Measurements from ENCODE around the gene IL9R. TPM values are rescaled to one million over a fixed set of nuclear protein-coding genes. Genes with fewer than 3 reads are reported as not detected.

IL9R gene
- total and polyA plus RNA-seq, 9 of the 15 experiments (the other 6 are each of a cell fraction or from before 2014, with no cell fraction given) = 0.58 to 2.7 (median 1.6) TPM

DNA sequence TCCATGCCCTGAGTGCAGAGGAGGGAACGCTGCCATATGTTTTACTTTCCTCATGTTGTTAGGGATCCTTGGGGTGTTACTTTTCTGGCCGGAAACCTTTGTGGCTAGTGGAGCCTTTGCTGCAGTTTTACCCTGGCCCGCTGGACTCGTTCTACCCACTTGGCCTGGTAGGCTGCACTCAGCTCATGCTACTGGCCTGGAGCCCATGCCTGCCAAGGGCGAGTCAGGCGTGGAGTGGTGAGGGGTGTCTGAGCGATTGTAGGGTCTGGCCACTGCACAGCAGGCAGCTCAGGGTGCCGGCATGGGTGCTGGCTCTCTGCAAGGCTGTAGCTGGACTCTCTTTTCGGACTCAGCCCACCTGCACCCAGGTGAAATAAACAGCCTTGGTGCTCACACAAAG is 41.4 kb upstream of the IL9R start (continued):
- TF ChIP-seq, protein P1, sequence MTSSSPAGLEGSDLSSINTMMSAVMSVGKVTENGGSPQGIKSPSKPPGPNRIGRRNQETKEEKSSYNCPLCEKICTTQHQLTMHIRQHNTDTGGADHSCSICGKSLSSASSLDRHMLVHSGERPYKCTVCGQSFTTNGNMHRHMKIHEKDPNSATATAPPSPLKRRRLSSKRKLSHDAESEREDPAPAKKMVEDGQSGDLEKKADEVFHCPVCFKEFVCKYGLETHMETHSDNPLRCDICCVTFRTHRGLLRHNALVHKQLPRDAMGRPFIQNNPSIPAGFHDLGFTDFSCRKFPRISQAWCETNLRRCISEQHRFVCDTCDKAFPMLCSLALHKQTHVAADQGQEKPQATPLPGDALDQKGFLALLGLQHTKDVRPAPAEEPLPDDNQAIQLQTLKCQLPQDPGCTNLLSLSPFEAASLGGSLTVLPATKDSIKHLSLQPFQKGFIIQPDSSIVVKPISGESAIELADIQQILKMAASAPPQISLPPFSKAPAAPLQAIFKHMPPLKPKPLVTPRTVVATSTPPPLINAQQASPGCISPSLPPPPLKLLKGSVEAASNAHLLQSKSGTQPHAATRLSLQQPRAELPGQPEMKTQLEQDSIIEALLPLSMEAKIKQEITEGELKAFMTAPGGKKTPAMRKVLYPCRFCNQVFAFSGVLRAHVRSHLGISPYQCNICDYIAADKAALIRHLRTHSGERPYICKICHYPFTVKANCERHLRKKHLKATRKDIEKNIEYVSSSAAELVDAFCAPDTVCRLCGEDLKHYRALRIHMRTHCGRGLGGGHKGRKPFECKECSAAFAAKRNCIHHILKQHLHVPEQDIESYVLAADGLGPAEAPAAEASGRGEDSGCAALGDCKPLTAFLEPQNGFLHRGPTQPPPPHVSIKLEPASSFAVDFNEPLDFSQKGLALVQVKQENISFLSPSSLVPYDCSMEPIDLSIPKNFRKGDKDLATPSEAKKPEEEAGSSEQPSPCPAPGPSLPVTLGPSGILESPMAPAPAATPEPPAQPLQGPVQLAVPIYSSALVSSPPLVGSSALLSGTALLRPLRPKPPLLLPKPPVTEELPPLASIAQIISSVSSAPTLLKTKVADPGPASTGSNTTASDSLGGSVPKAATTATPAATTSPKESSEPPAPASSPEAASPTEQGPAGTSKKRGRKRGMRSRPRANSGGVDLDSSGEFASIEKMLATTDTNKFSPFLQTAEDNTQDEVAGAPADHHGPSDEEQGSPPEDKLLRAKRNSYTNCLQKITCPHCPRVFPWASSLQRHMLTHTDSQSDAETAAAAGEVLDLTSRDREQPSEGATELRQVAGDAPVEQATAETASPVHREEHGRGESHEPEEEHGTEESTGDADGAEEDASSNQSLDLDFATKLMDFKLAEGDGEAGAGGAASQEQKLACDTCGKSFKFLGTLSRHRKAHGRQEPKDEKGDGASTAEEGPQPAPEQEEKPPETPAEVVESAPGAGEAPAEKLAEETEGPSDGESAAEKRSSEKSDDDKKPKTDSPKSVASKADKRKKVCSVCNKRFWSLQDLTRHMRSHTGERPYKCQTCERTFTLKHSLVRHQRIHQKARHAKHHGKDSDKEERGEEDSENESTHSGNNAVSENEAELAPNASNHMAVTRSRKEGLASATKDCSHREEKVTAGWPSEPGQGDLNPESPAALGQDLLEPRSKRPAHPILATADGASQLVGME (CRISPR knock-in tag; IDR thresholded peaks at IDR 0.05) = no peak
- no peak for TF ChIP-seq CHCHD3 (CRISPR knock-in tag; IDR thresholded peaks at IDR 0.05)
- TF ChIP-seq FOXM1 (IDR thresholded peaks at IDR 0.05; ENCODE audit: low read depth) = no peak
- no peak for TF ChIP-seq FOXM1 (CRISPR knock-in tag; IDR thresholded peaks at IDR 0.05; ENCODE audit: low read depth)

DNA sequence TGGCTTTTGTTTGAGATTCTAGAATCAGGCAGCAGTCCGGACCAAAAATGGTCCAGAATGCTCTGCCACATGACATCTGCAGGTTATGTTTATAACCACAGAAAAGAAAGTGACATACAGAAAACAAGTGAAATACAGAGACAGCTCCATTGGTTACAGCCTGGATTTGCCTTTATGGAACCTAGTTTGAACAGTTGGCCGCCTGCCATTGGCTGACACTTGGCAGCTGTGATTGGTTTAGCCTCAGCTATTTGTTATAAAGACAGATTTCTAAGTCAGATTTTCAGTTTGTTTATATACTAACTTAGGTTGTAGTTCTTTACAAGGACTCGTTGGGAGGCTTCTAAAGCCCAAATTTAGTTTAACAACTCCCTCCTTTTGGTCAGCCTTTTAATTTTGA is 40.8 kb upstream of the IL9R start:
- ATAC-seq (no peak), DNase-seq (ENCODE audit: extremely low read depth in 1 of 4, low spot score in 3 of 4) (no peak), FAIRE-seq (no peak)
- no peaks in the 10 kb centered on the region for H4K20me1 ChIP-seq (replicated peaks; ENCODE audit: control insufficient read depth, insufficient read depth, low read length)
- in situ Hi-C loops (cut with MboI) (no loop called here), intact Hi-C loops (cut with micrococcal nuclease) (no loop called here)
- no peaks in the 10 kb centered on the region for H3K79me2 ChIP-seq (ENCODE audit: control insufficient read depth, insufficient read depth, low read length)
- 64% methylated on average over 3 of the region's 3 CpGs for WGBS (ENCODE audit: insufficient coverage, low coverage, missing lambda C conversion rate)
- H3K36me3 ChIP-seq (ENCODE audit: control insufficient read depth, insufficient read depth, low read length) = no peaks in the 10 kb centered on the region
- POLR2A ChIA-PET = no interaction called here
- H3K4me1 ChIP-seq (replicated peaks in 1 of 2; ENCODE audit: control insufficient read depth in 2 of 2, insufficient read depth in 2 of 2, low read length in 2 of 2) = peaks cover 0 to 26% of the 10 kb centered on the region in 2 experiments; a peak in 4 of 5 replicates
- H3K27me3 ChIP-seq (ENCODE audit: control insufficient read depth in 2 of 2, insufficient read depth in 2 of 2, low read length in 2 of 2) = no peaks in the 10 kb centered on the region
- no peak overlapping the region for H2AFZ ChIP-seq (ENCODE audit: low read depth, low read length)
- no peaks in the 10 kb centered on the region for H3K9me1 ChIP-seq (ENCODE audit: control insufficient read depth, insufficient read depth, low read length)
- no peak overlapping the region for H3K4me3 ChIP-seq
- H3K4me2 ChIP-seq (ENCODE audit: insufficient read depth, low read length) = no peak overlapping the region
- no peaks in the 10 kb centered on the region for H3K9me3 ChIP-seq (replicated peaks; ENCODE audit: control insufficient read depth, insufficient read depth, low read depth, low read length)
- no peak overlapping the region for H3K27ac ChIP-seq (ENCODE audit: extremely low read depth, low read depth, low read length)
- CTCF ChIA-PET (ENCODE audit: low intra/inter-chr PET ratio) = no interaction called here
- BruUV-seq (replicated peaks) = no TSS peak
- no peak overlapping the region for H3K9ac ChIP-seq (ENCODE audit: insufficient read depth in 1 of 2, low read depth in 2 of 2, low read length in 2 of 2)
- TF ChIP-seq ARID1B (IDR thresholded peaks at IDR 0.05) = no peak
- TF ChIP-seq SIRT6 (IDR thresholded peaks at IDR 0.05; ENCODE audit: low read depth, low read length) = no peak
- TF ChIP-seq, protein P2, sequence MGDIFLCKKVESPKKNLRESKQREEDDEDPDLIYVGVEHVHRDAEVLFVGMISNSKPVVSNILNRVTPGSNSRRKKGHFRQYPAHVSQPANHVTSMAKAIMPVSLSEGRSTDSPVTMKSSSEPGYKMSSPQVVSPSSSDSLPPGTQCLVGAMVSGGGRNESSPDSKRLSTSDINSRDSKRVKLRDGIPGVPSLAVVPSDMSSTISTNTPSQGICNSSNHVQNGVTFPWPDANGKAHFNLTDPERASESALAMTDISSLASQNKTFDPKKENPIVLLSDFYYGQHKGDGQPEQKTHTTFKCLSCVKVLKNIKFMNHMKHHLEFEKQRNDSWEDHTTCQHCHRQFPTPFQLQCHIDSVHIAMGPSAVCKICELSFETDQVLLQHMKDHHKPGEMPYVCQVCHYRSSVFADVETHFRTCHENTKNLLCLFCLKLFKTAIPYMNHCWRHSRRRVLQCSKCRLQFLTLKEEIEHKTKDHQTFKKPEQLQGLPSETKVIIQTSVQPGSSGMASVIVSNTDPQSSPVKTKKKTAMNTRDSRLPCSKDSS (IDR thresholded peaks at IDR 0.05; ENCODE audit: low read depth, partially characterized antibody) = no peak
- no peak for TF ChIP-seq HNRNPH1 (optimal IDR thresholded peaks at IDR 0.05; ENCODE audit: low read depth, low read length)
- no peak for TF ChIP-seq SREBF2 (CRISPR knock-in tag; IDR thresholded peaks at IDR 0.05)
- no peak for TF ChIP-seq GTF2F1 (IDR thresholded peaks at IDR 0.05; ENCODE audit: low read depth, low read length)
- TF ChIP-seq, protein P3, sequence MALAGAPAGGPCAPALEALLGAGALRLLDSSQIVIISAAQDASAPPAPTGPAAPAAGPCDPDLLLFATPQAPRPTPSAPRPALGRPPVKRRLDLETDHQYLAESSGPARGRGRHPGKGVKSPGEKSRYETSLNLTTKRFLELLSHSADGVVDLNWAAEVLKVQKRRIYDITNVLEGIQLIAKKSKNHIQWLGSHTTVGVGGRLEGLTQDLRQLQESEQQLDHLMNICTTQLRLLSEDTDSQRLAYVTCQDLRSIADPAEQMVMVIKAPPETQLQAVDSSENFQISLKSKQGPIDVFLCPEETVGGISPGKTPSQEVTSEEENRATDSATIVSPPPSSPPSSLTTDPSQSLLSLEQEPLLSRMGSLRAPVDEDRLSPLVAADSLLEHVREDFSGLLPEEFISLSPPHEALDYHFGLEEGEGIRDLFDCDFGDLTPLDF (CRISPR knock-in tag; IDR thresholded peaks at IDR 0.05) = no peak
- no peak for TF ChIP-seq ELF4 (CRISPR knock-in tag; IDR thresholded peaks at IDR 0.05)
- TF ChIP-seq SMAD2 (IDR thresholded peaks at IDR 0.05; ENCODE audit: low read depth, low read length) = no peak
- no peak for TF ChIP-seq RBFOX2 (IDR thresholded peaks at IDR 0.05; ENCODE audit: low read depth, low read length)
